ENCODE data around the gene CTIF.

CTIF gene

DNA sequence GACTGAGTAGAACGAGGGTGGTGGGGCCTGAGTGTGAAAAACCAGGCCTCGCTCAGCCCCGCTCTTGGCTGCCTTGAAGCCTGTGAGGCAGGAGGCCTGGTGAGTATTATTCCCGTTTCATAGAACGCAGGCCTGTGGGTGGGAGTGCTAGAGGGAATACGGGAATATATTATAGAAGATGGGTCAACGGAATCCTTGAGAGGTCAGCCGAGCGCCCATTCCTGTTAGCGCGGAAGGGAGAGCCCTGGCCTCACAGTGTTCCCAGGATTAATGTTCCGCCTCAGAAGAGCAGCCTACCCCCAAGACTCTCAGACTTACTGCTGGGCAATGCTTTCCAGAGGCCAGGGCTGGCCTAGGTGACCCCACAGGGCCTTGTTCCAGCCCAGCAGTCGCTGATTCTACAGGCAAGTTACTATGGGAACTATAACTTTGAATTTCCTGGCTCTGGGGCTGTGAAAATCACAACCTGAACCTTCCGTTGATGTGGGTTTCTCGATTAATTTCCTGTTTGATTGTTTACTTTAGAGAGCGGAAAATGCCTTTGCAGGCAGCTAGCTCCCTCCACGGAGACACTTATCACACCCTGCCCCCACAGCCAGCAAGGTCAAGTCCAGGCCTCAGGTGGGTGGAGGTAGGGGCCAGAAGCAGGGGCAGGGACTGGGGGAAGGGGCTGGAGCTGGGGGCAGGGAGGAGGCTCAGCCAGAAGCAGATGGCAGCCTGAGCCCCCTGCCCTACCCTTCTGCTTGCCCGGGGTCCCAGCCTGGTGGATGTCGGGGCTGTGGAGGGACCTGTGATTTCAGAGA, 303.6 kb downstream of the CTIF start:
- DNase-seq: no peak

DNA sequence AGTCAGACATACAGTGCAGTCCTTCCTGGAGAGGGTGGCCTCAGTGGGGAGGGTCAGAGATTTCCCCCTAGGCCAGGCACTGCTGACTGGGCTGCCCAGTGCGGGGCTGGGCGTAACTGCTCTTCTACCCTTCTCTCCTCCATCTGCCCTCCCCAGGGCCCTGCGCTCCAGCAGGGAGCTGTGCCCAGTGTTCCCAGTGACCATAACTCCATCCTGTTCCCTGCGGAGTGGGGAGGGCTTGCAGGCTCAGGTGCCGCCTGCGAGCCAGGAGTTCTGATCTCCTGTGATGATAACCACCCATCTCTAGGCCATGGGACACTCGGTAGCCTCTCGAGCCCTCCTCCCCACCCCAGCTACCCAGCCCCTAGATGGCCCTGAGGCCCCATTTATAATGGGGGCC, 304.3 kb downstream of the CTIF start:
- DNase-seq: no peak

DNA sequence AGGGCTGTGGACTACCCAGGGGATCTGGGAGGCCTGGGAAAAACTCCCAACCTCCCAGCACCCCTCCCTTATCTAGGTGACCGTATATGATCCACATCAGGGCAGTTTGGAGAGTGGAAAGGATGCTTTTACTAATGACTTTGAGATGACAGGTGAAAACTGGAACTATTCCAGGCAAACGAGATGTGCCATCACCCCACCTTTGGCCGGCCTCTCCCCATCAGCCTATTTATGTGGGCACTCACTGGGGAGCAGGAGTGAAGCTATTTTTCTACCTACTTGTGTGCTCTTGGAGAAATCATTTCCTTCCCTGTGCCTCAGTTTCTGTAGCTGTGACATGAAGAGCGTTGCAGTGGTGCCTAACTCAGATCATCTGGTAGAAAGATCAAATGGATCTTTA, 304.8 kb downstream of the CTIF start:
- DNase-seq: no peak

DNA sequence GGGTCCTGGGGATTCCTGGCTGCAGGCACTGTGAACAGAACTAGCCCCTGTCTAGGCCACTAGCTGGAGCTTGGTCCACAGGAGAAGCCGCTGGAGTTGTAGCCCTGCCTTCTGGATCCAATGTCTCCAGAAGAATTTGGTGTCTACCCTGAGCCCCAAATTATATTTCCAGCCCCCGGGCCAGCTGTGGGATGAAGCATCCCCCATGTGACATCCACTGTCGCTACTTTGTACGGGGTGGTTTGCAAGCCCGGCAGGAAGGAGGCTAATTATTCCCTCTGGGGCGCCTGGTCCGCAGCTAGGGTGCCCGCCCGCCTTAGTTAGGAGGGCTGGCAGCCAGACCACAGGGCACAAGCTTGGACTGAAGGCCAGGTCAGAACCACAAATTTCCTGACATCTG, 305.4 kb downstream of the CTIF start:
- DNase-seq: no peak

DNA sequence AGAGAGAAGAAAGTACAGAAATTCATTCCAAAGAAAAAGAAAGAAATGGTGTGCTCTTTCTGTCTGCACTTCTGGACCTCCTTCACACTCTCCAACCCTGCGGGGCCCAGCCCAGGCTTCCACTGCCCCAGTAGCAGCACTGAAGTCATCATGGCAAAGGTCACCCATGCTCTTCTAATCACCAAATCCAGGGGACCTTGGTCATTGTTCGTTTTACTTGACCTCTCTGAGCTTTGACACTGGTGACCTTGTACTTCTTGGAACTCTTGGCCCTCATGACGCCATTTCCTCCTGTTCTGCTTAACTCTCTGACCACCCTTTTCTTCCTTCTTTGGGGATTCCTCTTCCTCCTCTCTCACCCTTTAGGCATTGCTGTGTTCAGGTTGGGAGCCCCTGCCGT, 306.3 kb downstream of the CTIF start:
- DNase-seq: no peak

DNA sequence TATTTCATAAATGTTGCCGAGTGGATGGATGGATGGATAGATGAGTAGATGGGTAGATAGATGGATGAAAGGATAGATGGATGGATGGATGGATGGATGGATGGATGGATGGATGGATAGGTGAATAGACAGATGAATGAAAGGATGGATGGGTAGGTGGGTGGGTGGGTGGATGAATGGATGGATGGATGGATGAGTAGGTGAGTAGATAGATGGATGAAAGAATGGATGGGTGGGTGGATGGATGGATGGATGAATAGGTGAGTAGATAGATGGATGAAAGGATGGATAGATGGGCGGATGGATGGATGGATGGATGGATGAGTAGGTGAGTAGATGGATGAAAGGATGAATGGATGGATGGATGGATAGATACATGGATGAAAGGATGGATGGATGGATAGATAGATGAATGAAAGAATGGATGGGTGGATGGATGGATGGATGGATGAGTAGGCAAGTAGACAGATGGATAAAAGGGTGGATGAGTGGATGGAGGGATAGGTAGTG, 307.6 kb downstream of the CTIF start:
- DNase-seq: no peak

DNA sequence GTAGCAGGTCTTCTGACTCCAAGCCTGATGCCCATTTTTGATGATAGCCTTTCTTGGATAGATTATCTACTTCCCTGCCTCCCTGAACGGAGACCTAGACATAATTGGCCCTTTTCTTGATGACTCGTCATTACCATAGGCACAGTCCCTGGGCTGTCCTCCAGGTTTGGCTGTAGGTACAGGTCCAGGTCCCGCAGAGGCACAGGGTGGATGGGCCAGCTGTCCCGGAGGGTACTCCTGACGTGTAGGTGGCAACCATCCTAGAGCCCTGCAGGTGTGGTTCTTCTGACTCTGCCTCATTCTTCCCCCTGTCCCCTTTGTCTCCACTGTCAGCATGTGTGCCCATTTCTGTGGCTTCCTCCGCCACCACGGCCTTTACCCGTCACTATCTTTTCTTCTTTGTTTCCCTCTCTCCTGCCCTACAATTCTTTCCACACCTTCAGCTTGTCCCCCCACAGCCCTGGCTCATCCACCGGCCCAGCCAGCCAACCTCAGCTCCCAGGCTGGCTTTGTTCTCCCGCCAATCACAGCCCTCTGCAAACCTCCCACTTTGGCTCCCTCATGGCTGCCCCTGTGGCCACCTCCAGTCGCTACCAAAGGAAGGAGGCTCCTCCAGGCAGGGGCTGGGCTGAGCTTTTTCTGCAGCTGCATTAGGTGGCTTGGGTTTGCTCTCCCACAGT, 309.1 kb downstream of the CTIF start:
- no peak for DNase-seq

DNA sequence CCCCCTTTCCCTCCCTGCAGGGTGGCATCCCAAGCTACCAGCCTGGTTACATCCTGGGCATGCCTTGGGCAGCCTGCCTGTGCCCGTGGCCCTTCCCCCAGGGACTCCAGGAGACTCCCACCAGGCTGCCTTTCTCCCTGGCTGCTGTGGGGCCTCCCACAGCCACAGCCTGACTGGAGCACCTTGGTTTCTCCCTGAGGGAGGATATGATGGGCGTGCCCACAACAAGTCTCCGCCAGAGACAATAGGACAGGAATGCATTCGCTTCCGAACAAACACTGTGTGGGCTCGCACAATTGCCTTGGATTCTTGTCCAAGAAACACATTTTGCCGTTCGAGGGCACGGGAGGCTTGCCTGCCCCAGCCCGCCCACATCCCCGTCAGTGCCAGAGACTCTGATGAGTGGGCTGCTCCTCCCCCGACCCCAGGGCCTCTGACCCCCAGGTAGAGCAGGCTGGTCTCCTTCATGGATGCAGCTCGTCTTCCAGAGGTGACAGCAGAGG, 309.9 kb downstream of the CTIF start:
- DNase-seq: no peak

DNA sequence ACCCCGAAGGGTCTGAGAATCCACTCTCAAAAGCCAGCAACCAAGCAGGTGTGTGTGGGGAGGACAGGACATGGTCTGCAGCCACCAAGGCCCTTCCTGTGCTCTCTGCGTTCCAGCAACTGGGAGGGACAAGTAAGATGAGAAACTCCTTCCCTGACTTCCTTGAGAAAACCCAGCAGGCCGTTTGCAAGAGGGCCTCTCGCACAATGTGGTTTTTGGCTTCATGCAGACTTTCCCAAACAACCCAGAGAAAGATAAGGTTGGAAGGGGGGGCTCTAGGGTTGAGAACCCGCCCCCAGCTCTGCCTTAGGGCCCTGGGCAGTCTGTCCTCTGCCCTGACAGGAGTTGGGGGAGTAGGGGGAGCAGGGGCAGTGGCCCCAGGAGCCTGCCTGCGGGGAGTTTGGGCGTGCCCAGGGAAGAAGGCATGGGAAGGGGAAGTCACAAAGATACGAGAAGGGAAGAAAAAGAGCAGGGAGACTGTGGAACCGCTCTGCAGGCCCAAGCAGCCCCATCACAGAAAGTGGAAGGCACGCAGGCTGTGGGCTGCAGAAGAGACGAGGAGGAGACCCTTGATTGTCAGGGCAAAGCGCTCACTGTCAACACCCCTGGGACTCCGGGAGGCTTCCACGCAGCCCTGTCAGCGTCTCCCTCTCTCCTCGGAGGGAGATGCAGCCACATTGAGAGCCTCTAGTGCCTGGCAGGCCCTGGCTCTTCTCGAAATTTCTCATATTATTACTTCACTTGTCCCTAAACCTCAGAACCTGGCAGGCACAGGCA, 312.2 kb downstream of the CTIF start:
- peak; percentile 51 for DNase-seq

DNA sequence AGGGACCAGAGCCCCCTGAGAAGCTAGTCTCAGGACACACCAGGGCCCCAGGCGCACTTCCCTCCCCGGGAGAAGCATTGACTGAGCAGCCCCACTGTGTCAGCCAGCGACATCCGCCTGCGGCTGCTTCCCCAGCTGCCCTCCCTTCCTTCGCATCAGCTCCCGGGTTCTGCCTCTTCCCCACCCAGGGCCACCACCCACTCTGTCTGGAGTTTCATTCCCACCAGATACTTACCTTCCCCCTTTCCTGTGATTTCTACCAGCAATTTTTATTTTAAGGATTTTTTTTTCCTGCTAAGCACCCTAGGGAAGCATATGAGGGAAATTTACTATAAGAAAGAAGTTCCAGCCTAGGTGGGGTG, 312.7 kb downstream of the CTIF start:
- no peak for DNase-seq

DNA sequence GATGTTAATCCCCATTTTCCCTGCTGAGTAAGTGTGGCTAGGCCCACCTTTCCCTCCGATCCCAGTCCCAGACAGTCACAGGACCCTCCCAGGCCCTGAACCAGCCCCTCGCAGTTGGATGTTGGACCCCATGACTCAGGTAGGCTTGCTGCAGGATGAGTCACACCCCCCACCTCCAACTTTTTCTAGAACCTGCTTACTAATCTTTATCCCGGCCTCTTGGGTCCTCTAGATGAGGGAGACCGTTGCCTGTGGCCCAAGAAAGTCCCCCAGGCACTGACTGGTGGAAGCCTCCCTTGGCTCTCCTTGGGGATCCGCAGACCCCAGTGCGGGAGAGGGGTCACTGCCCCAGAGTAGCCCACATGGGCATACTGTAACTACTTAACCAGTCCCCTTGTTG, 313.5 kb downstream of the CTIF start:
- DNase-seq: no peak

DNA sequence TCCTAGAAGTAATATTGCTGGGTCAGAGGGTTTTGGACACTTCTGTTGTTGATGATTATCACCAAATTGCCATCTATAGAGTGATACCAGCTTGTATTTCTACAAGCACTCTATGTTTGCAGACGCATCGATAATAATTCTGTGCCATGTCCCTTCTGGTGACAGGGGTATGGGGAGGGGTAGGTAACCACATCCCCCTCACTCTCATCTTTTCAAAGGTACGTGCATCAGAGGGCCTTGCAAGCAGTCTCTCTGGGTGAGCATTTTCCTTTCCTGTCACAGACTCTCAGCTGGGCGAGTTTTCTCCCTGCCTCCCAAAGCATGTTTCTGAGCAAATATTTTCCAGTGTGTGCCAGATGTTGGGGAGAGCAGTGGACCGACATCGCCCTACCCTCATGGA, 314.0 kb downstream of the CTIF start:
- peak; percentile 52 for DNase-seq

DNA sequence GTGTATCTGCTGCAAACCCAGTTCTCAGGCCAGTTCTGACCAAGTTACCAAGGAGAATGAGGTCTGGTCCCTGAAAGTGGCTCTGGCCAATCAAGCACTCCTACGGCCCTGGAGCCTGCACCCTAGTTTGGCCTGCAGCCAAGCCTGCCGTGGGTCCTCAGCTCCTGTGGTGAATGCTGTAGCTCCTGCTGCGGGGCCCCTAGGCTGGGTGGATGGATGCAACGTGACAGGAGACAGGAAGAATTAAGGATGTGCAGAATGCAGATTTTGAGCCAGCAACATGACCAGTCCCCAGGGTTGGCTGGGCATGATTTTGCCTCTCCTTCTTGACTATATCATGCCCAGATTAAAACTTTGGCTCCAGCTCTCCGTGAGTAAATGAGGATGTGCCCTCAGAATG, 314.8 kb downstream of the CTIF start:
- DNase-seq: no peak

DNA sequence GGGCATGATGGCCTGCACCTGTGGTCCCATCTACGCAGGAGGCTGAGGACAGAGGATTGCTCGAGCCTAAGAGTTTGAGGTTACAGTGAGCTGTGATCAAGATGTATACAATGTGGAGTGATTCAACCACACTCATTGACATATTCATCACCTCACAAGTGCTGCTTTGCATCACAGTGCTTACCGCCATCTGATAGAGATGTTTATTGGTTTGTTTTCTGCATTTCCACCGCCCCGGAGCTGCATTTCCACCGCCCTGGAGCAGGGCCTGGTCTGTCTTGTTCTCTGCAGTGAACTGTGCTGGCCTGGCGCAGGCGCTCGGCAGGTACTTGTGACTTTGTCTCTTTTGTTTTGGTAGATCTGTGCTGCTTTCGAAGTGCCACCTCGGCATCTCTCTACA, 315.9 kb downstream of the CTIF start:
- DNase-seq: no peak

DNA sequence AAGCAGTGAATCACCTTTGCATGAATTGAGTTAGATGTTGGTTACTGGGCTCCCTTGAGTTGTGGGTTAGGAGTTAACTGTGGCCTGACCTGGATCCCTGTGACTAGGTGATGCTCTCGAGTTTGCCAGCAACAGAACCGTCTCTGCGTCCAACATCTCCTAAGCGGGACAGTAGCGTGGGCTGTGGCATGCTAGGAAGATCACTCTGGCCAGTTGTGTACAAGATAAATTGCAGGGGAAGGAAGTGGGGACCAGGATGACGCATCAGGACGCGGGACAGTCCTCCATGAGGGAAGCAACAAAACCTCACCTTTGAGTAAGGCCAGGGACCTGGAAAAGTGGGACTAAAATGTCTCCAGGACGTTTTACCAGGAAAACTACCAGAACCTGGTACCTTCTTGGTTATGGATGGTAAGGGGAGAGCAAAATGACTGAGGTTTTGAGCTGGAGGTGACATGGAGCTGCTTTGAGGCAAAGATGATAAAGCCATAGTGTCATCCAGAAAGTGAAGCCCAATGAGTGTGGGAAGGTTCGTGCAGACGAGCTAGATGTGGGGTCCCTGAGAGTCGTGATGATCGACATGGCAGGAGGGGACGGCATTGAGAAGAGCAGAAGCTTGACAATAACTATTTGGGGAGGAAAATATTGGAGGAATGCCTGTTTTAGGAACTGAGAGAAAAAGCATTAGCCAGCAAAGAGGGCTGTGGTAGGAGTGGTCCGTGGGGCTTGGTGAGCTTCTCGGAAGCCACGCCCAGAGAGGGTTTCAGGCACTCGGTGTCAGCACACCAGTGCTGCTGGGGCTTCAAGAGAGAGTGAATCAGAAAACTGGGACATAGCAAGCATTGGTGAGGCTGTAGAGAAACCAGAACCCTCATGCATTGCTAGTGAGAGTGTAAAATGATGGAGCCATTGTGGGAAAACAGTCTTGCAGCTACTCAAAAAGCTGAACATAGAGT, 316.9 kb downstream of the CTIF start:
- DNase-seq: no peak

DNA sequence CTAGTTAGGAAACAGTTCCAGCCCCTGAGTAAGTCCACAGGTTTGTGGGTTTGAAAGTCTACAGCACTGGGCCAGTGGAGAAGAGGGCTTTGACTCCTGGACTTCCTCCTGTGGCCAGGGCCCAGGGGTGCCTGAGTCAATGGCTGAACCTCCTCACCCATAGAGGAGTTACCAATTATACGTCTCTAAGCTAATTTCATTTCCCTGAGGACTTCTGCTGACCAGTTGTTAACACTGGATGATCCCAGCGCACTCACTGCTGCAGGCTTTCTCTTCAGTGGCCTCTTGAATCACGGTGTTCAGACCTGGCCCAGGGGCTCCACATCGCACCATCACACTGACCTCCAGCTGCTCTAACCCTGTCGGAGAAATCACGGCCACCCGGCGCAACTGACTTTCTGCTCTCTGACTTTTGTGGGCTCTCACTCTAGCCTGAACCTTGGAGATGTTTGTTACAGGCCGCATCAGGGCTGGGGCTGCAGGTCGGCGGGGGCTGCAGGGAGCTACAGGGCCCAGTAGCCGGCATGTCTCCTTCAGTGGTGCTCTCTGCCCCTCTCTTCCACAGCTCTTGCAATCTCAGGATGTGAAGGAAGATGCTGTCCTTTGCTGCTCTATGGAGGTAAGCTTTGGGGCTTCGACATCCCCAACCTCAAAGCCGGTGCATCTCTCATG, 318.3 kb downstream of the CTIF start:
- DNase-seq: no peak

DNA sequence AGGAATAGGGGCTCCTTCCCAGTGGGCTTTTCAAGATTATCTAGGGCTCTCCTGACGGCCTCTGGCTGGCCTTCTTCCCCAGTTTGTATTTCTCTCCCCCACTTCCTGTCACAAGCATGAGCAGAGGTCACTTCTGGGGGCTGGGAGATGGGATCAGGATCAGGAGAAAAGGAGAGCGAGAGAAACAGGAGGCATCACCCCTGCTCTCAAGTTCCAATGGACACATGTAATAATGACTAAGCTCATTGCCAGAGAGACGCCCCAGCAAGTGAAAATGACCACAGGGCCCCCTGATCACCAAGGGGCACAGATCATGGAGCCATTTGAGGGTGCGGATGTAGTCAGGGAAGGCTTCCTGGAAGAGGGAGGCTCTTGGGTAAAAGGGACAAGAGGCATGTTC, 319.8 kb downstream of the CTIF start:
- DNase-seq: no peak

DNA sequence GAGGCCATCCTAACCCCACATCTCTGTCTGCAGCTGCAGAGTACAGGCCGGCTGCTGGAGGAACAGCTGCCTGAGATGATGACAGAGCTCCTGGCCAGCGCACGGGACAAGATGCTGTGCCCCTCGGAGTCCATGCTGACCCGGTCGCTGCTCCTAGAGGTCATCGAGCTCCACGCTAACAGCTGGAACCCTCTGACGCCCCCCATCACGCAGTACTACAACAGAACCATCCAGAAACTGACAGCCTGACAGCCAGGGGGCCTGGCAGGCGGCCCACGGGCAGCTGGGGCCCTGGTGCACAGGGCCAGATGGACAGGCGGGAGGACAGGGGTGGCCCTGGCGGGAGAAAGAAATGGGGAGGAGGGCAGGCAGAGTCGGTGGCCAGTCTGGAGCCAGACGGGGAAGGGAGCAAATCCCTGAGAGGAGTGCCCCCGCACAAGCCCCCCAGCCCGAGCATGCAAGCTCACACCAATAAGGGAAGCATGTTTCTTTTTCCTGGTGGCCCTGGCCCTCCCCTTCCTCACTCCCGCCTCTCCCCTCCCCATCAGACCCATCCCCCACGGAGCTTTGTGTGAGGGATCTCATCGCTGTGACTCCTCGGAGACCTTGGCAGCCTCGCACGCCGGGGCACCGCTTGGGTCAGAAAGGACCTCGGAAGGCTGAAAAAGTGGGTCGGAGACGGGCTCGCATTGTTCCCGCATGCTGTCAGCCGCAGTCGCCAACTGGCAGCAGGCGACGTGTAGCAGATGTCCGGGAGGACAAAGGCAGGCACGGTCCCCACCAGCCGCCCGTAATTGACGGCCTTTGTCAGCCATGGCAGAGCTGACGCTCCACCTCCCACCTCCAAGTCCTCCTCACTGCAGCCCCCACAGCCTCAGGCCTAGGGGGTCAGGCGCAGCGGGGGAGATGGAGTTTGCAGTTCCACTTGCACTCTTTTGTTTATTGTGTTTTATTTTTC, 320.8 kb downstream of the CTIF start:
- no peak for DNase-seq

DNA sequence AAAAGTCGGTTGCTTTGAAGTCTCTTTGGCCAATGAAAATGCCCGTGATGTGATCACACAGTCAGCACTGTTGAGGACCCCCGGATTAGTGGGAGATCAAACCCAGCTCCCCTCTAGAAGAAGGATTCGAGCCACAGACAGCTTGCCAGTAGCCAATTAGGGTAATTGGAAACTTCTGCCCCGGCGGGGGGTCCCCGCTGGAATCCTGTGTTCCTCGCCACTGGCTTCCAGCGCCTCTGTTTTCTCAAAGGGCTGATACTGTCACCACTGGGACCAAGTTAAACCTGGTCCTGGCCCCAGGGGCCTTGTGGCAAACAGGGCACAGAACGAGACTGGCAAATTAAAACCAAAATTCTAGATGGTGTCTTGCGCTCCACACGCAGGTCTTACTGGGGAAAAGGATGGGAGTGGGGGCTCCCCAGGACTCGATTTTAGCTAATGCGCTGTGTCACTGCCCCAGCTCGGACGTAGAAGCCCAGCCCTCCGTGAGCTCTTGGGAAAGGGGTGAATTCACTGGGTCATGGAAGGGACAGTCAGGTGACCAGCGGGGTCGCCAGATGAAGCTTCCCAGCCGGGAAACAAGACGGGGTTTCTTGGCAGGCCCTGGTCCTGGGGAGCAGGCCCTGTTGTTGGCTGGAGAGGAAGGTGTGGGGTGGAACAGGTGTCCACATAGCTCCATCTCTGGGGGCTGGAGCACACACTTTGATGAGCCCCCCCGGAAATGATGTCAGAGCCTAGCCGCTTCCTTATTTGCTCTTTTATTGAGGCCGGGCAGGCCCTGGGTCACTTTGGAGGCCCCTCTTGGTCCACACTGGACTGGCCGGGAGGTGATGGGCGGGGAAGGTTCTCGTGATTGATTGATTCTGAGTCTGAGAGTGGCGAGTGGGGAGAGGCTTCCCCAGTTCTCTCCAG, 321.7 kb downstream of the CTIF start:
- DNase-seq: no peak

All from OCI-M1 (cell line).